ENCODE data around the gene MS4A2.
"Not testable (repeated sequence)": the region's sequence is repeated elsewhere in the genome, so short reads cannot be mapped to it uniquely, and the experiment has no call there.

MS4A2 gene

DNA sequence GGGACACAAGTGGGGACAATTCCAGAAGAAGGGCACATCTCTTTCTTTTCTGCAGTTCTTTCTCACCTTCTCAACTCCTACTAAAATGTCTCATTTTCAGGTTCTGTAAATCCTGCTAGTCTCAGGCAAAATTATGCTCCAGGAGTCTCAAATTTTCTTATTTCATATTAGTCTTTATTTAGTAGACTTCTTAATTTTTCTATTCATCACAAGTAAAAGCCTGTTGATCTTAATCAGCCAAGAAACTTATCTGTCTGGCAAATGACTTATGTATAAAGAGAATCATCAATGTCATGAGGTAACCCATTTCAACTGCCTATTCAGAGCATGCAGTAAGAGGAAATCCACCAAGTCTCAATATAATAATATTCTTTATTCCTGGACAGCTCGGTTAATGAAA, at the start of gene MS4A2:
TSS of gene MS4A2 (plus strand) at position 301 of the 400 bp plus-strand sequence. CDS start 102 bp downstream, outside the sequence.
- in situ Hi-C loops (cut with HindIII; ENCODE audit: low sequenced_read_pairs) = no loop called here
- TF ChIP-seq, protein P1, sequence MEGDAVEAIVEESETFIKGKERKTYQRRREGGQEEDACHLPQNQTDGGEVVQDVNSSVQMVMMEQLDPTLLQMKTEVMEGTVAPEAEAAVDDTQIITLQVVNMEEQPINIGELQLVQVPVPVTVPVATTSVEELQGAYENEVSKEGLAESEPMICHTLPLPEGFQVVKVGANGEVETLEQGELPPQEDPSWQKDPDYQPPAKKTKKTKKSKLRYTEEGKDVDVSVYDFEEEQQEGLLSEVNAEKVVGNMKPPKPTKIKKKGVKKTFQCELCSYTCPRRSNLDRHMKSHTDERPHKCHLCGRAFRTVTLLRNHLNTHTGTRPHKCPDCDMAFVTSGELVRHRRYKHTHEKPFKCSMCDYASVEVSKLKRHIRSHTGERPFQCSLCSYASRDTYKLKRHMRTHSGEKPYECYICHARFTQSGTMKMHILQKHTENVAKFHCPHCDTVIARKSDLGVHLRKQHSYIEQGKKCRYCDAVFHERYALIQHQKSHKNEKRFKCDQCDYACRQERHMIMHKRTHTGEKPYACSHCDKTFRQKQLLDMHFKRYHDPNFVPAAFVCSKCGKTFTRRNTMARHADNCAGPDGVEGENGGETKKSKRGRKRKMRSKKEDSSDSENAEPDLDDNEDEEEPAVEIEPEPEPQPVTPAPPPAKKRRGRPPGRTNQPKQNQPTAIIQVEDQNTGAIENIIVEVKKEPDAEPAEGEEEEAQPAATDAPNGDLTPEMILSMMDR (IDR thresholded peaks at IDR 0.05; ENCODE audit: low read depth, low read length) = no peak
- H3K4me3 ChIP-seq (ENCODE audit: low read depth, low read length) = no peak within 1 kb of the TSS
- DNase-seq (ENCODE audit: low read depth, low spot score) = no peak

DNA sequence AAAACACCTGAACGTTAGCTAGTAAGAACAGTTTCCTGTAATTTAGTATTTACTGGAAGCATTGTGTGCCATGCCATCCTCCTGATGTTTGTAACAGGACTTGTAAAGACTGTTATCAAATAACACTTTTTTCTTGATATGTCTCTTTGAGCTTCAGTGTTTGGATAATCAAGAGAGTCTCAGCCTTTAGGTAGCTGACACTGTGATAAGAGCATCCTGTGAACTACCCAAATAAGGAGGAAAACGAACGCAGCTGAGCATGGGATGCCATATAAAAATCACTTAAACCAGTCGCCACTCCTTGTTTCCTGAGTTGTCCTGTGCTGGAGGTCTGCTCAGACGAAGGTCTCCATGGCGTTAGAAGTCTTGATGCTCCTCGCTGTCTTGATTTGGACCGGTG, 48.4 kb upstream of the MS4A2 start, which contains the start of gene OOSP2:
TSS of gene OOSP2 (plus strand) at position 301 of the 400 bp plus-strand sequence. CDS start at position 352, 51 bp downstream.
- TF ChIP-seq, protein P1 (IDR thresholded peaks at IDR 0.05; ENCODE audit: low read depth, low read length) = no peak
- in situ Hi-C loops (cut with HindIII; ENCODE audit: low sequenced_read_pairs) = no loop called here
- DNase-seq (ENCODE audit: low read depth, low spot score) = no peak
- no peak within 1 kb of the TSS for H3K4me3 ChIP-seq (ENCODE audit: low read depth, low read length)

- in situ Hi-C loops (cut with HindIII; ENCODE audit: low sequenced_read_pairs); H3K4me3 ChIP-seq (ENCODE audit: low read depth, low read length): not testable (repeated sequence)
These were observed 38.0 kb upstream of the MS4A2 start for GRCh38 chr11:60050422-60050821.

GRCh38 chr11:60050839-60051238, 37.6 kb upstream of the MS4A2 start:
- H3K4me3 ChIP-seq (ENCODE audit: low read depth, low read length); in situ Hi-C loops (cut with HindIII; ENCODE audit: low sequenced_read_pairs); DNase-seq (ENCODE audit: low read depth, low spot score): not testable (repeated sequence)

More at GRCh38 chr11:60050422-60050821, 38.0 kb upstream of the MS4A2 start:
- not testable (repeated sequence) for DNase-seq (ENCODE audit: low read depth, low spot score)

- no peak for DNase-seq (ENCODE audit: low read depth, low spot score)
- TF ChIP-seq, protein P1 (IDR thresholded peaks at IDR 0.05; ENCODE audit: low read depth, low read length) = no peak
- H3K4me3 ChIP-seq (ENCODE audit: low read depth, low read length) = no peak within 1 kb of the TSS
- in situ Hi-C loops (cut with HindIII; ENCODE audit: low sequenced_read_pairs) = no loop called here
These were observed 32.0 kb upstream of the MS4A2 start, which contains the start of gene MS4A3 for GRCh38 chr11:60056349-60056969. TSS of gene MS4A3 (plus strand) at chr11:60056665. CDS start at chr11:60061161, 4,496 bp downstream.

GRCh38 chr11:60059052-60059451, 29.4 kb upstream of the MS4A2 start:
- no peak overlapping the region for H3K4me3 ChIP-seq (ENCODE audit: low read depth, low read length)
- TF ChIP-seq, protein P1 (IDR thresholded peaks at IDR 0.05; ENCODE audit: low read depth, low read length) = no peak
- in situ Hi-C loops (cut with HindIII; ENCODE audit: low sequenced_read_pairs) = no loop called here
- no peak for DNase-seq (ENCODE audit: low read depth, low spot score)

DNA sequence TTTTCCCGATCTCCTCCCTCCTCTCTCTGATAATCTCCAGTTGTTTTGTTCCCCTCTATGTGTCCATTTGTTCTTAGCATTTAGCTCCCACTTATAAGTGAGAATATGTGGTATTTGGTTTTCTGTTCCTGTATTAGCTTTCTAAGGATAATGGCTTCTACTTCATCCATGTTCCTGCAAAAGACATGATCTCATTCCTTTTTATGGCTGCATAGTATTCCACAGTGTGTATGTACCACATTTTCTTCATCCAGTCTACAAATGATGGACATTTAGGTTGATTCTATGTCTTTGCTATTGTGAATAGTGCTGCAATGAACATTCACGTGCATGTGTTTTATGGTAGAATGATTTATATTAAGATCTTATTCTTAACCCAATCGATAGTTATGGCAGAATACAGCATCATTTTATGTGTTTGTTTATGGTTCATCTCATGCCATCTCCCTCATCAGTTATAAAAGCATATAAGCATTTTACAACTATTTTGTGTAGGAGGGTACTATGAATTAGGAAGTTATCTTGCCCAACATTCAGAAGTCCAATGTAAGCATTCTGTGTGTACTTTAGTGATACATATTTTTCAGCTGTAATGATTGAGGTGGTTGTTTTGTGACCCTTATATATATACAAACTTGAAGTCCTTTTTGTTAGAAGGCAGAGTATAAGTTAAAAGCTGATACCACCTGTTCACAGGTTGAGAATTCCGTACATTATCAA, 28.8 kb upstream of the MS4A2 start:
- no peak overlapping the region for H3K4me3 ChIP-seq (ENCODE audit: low read depth, low read length)
- TF ChIP-seq, protein P1 (IDR thresholded peaks at IDR 0.05; ENCODE audit: low read depth, low read length) = no peak
- no peak for DNase-seq (ENCODE audit: low read depth, low spot score)
- in situ Hi-C loops (cut with HindIII; ENCODE audit: low sequenced_read_pairs) = no loop called here
